ENCODE data around the gene CACNA2D1.

- no peak for TF ChIP-seq CTCF (IDR thresholded peaks at IDR 0.05)
- no peak for TF ChIP-seq ZFX (IDR thresholded peaks at IDR 0.05; ENCODE audit: borderline replicate concordance)
Measured at GRCh38 chr7:82389876-82390275, 53.7 kb downstream of the CACNA2D1 start.

Measured in 22Rv1 (cell line).